Spleen (tissue), 7 donors: Measurements from ENCODE around the gene PPCS.

Experiments used
- CTCF ChIP-seq, 11 experiments: fragments of 200-600 bp in 7 of 11; fragments of 450-650 bp in 4 of 11; sonication (generic) in 4 of 11; IDR thresholded peaks in 8 of 11; conservative IDR thresholded peaks in 3 of 11; 1 replicate in 7 of 11; 2 replicates in 4 of 11; pipeline versions ENCODE4 v1.4.0 to v1.8.0; 2016 to 2021; ENCODE audit warnings: antibody characterized with exemption in 11 of 11, inconsistent platforms in 4 of 11, mild to moderate bottlenecking in 1 of 11
- POLR2A ChIP-seq, 3 donors: fragments of 450-650 bp; IDR thresholded peaks; one replicate each; pipeline ENCODE4 v1.5.1; 2017; ENCODE audit warnings: antibody characterized with exemption in 3 of 3, mild to moderate bottlenecking in 1 of 3
- donor health status: DM: no; HTN: no; CAD: no; lungs with moderate emphysema.
- donor health status: DM: no; HTN: no; CAD: no.
- donor health status: DM: no; HTN: no; CAD: no.

- no peak for TF ChIP-seq CTCF (IDR thresholded peaks at IDR 0.05 in 8 of 11, conservative IDR thresholded peaks at IDR 0.05 in 3 of 11)
- TF ChIP-seq POLR2A (IDR thresholded peaks at IDR 0.05), result no peak
Measured at GRCh38 chr1:42484382-42484781, 28.0 kb downstream of the PPCS start.
